WI38 (cell line): Measurements from ENCODE around the gene FLYWCH1.
"Not testable (repeated sequence)": the region's sequence is repeated elsewhere in the genome, so short reads cannot be mapped to it uniquely, and the experiment has no call there.

Experiments
- H3K4me3 ChIP-seq: 2 replicates; pipeline ENCODE4 v1.5.1; 2011; ENCODE audit warnings: low read depth, mild to moderate bottlenecking, control low read depth, low read length
- TF ChIP-seq, protein P1 (sequence below): IDR thresholded peaks from 2 replicates; pipeline ENCODE4 v1.5.1; 2012; ENCODE audit warnings: low read depth, mild to moderate bottlenecking, control low read depth, low read length

The FLYWCH1 gene

DNA sequence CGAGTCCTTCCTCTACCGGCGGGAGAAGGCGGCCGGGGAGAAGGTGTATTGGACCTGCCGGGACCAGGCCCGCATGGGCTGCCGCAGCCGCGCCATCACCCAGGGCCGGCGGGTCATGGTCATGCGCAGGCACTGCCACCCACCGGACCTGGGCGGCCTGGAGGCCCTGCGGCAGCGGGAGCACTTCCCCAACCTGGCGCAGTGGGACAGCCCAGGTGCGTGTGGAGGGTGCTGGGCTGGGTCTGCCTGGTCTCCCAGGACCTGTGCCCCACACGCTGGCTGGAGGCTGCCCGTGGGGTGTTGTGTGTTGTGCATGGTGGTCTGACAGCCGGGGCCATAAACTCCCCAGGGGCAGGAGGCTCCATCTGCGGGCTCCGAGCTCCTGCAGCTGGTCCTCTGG is 25.4 kb downstream of the FLYWCH1 start:
- H3K4me3 ChIP-seq, result no peak overlapping the region

DNA sequence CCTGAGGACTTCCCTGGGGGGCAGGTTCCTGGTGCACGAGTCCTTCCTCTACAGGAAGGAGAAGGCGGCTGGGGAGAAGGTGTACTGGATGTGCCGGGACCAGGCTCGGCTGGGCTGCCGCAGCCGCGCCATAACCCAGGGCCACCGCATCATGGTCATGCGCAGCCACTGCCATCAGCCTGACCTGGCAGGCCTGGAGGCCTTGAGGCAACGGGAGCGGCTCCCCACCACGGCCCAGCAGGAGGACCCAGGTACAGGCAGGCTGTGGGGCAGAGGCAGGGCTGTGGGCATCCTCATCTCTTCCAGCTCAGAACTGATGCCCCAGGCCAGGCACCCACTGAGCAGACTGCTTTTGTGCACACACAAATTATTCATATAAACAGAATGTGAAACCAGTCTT is 26.5 kb downstream of the FLYWCH1 start:
- TF ChIP-seq, protein P1, sequence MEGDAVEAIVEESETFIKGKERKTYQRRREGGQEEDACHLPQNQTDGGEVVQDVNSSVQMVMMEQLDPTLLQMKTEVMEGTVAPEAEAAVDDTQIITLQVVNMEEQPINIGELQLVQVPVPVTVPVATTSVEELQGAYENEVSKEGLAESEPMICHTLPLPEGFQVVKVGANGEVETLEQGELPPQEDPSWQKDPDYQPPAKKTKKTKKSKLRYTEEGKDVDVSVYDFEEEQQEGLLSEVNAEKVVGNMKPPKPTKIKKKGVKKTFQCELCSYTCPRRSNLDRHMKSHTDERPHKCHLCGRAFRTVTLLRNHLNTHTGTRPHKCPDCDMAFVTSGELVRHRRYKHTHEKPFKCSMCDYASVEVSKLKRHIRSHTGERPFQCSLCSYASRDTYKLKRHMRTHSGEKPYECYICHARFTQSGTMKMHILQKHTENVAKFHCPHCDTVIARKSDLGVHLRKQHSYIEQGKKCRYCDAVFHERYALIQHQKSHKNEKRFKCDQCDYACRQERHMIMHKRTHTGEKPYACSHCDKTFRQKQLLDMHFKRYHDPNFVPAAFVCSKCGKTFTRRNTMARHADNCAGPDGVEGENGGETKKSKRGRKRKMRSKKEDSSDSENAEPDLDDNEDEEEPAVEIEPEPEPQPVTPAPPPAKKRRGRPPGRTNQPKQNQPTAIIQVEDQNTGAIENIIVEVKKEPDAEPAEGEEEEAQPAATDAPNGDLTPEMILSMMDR, result no peak
- no peak overlapping the region for H3K4me3 ChIP-seq

More for the DNA sequence above, 25.4 kb downstream of the FLYWCH1 start:
- TF ChIP-seq, protein P1, result no peak

DNA sequence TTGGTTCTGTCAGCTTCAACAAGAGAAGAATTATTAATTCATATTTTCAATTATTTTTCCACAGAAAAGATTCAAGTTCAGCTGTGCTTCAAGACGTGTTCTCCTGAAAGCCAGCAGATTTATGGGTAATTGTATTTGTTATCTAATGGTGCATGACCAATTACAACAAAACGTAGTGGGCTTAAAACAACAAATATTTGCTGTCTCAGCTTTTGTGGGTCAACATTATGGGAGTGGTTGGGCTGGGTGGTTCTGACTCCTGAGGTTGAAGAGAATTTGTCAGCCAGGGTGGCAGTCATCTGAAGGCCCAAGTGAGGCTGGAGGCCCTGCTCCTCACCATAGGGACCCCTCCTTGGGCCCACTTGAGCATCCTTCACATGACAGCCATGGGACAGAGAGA is 28.2 kb downstream of the FLYWCH1 start:
- TF ChIP-seq, protein P1, result no peak
- no peak overlapping the region for H3K4me3 ChIP-seq

DNA sequence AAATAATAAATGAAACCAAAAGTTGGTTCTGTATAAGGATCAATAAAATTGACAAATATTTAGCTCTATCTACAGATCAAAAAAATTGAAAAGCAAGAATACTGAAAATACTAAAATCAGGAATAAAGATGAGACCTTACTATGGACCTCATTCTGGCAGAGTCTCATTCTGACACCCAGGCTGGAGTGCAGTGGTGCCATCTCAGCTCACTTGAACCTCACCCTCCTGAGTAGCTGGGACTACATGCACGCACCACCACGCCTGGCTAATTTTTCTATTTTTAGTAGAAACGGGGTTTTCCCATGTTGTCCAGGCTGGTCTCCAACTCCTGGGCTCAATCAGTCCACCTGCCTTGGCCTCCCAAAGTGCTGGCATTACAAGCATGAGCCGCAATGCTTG is 30.3 kb downstream of the FLYWCH1 start:
- TF ChIP-seq, protein P1, result no peak
- no peak overlapping the region for H3K4me3 ChIP-seq

DNA sequence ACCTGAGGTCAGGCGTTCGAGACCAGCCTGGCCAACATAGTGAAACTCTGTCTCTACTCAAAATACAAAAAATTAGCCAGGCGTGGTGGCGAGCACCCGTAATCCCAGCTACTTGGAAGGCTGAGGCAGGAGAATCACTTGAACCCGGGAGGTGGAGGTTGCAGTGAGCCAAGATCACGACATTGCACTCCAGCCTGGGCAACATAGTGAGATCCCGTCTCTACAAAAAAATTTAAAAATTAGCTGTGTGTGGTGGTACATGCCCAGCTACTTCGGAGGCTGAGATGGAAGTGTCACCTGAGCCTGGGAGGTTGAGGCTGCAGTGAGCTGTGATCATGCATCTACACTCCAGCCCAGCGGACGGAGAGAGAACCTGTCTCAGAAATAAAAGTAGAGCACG is 32.0 kb downstream of the FLYWCH1 start:
- not testable (repeated sequence) for H3K4me3 ChIP-seq

DNA sequence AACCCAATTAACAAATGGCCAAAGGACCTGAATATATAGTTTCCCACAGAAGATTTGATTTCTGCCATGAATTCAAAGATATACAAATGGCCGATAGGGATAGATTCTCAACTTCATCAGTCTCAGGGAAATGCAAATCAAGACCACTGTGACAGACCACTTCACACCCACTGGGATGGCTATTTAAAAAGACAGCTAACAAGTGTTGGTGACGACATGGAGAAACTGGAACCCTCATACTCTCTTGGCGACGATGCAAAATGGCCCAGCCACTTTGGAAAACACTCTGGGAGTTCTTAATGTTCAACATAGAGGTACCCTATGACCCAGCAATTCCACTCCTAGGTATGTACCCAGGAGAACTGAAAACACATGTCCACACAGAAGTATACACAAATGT is 34.9 kb downstream of the FLYWCH1 start:
- TF ChIP-seq, protein P1, result no peak
- no peak overlapping the region for H3K4me3 ChIP-seq

DNA sequence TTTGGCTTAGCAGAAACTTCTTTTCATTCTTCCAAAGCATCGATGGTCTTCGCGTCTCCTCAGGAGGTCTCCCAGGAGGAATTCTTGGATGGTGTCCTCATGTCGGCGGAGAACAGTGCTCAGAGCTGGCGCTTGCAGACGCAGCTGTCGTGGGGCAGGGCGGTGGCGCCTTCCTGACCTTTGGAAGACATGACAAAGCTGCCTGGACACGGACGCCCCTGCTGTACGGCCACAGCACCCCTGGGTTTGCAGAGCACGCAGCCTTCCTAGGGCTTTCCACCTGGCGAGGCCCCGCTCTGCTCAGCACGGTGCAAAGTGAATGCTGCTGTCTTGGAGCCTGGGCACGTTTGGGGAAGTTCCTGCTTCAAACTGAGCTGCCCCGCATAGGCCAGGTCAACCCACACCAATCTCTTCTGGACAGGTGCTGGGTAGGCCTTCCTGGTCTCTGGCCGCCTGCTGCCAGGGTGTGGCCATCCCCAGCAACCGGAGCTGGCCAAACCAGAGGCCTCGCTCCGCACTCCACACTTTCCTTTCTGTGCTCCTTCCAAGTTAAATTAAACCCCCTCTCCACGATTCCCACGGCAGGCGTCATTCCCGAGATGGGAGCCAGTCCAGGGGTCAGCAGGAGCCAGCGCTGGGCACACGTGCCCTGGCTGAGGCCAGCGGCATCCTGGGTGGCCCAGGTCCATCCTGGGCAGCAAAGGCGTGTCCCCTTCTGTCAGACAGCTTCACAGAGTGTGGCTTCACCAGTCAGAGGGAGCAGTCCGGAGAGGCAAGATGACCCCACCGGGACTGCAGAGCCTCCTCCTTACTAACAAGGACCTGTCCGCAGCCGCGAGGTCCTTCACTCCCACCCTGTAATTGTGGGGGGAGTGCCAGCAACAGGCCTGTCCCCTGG is 37.3 kb downstream of the FLYWCH1 start:
- H3K4me3 ChIP-seq, result no peak overlapping the region
- TF ChIP-seq, protein P1, result no peak
